GM12874 (cell line): Measurements from ENCODE around the gene ABITRAM.

Experiments used
- TF ChIP-seq, protein P1 (sequence below): IDR thresholded peaks from 2 replicates; pipeline ENCODE4 v1.5.1; 2011; ENCODE audit warnings: low read depth, mild to moderate bottlenecking, control low read depth, low read length, moderate library complexity; ENCODE audit not compliant: insufficient read depth

ABITRAM gene

DNA sequence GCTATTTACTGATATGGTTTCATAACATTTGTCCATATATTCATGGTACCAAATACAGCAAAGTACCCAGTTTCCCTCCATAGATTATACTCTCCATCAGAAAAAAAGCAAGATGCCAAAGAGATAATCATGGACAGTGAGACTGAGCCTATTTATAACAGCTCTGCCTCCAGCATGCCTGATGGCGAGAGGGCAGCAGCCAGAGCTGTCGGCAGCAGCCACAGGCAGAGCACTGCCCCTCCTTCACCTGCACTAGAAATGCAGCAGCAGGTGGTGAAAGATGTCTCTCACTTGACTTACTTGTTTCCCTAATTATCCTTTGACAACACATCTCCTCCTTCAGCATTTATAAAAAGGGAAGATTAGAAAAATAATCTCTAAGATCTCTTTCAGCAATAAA is 46.7 kb downstream of the ABITRAM start:
- TF ChIP-seq, protein P1, sequence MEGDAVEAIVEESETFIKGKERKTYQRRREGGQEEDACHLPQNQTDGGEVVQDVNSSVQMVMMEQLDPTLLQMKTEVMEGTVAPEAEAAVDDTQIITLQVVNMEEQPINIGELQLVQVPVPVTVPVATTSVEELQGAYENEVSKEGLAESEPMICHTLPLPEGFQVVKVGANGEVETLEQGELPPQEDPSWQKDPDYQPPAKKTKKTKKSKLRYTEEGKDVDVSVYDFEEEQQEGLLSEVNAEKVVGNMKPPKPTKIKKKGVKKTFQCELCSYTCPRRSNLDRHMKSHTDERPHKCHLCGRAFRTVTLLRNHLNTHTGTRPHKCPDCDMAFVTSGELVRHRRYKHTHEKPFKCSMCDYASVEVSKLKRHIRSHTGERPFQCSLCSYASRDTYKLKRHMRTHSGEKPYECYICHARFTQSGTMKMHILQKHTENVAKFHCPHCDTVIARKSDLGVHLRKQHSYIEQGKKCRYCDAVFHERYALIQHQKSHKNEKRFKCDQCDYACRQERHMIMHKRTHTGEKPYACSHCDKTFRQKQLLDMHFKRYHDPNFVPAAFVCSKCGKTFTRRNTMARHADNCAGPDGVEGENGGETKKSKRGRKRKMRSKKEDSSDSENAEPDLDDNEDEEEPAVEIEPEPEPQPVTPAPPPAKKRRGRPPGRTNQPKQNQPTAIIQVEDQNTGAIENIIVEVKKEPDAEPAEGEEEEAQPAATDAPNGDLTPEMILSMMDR, result no peak

DNA sequence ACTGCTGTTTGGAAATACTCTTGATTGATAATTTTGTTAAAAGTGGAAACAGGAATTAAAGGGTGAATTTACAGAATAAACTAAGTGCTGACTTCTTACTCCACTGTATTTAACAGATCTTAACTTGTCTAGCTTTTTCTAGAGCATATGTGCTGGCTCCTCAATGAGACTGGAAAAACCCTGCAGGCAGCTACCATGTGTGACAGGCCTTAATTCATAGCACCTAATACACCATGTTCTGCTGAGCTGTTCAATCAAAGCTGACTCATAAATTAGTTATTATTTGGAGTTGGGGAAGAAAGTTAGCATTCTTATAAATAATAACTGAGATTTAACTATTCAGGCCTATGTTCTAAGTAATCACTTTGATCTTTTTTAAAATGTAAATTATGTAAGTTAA is 49.7 kb downstream of the ABITRAM start:
- TF ChIP-seq, protein P1, result no peak
